ENCODE measurements around the gene FAM47E.

GRCh38 chr4:76312457-76312856, 60.9 kb downstream of the FAM47E start:
- TF ChIP-seq, protein P1, sequence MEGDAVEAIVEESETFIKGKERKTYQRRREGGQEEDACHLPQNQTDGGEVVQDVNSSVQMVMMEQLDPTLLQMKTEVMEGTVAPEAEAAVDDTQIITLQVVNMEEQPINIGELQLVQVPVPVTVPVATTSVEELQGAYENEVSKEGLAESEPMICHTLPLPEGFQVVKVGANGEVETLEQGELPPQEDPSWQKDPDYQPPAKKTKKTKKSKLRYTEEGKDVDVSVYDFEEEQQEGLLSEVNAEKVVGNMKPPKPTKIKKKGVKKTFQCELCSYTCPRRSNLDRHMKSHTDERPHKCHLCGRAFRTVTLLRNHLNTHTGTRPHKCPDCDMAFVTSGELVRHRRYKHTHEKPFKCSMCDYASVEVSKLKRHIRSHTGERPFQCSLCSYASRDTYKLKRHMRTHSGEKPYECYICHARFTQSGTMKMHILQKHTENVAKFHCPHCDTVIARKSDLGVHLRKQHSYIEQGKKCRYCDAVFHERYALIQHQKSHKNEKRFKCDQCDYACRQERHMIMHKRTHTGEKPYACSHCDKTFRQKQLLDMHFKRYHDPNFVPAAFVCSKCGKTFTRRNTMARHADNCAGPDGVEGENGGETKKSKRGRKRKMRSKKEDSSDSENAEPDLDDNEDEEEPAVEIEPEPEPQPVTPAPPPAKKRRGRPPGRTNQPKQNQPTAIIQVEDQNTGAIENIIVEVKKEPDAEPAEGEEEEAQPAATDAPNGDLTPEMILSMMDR (IDR thresholded peaks at IDR 0.05): no peak
- no peak for TF ChIP-seq SIN3A (IDR thresholded peaks at IDR 0.05; ENCODE audit: borderline replicate concordance, insufficient read depth, low read depth, low read length)
- no peak for TF ChIP-seq POLR2AphosphoS5 (IDR thresholded peaks at IDR 0.05; ENCODE audit: low read depth, low read length)
- TF ChIP-seq TCF7L2 (IDR thresholded peaks at IDR 0.05; ENCODE audit: low read depth, low read length): no peak

All from Panc1 (cell line).